GM19455 (cell line): Measurements from ENCODE around the gene HOXD1.

Source experiments
- ATAC-seq: cut with Tn5 transposase; IDR thresholded peaks from one replicate; pipeline ENCODE4 v1.9.1; 2021; ENCODE audit not compliant: unreplicated experiment

Gene HOXD1

GRCh38 chr2:176164611-176165369 lies 23.7 kb upstream of the HOXD1 start:
- no peak for ATAC-seq

DNA sequence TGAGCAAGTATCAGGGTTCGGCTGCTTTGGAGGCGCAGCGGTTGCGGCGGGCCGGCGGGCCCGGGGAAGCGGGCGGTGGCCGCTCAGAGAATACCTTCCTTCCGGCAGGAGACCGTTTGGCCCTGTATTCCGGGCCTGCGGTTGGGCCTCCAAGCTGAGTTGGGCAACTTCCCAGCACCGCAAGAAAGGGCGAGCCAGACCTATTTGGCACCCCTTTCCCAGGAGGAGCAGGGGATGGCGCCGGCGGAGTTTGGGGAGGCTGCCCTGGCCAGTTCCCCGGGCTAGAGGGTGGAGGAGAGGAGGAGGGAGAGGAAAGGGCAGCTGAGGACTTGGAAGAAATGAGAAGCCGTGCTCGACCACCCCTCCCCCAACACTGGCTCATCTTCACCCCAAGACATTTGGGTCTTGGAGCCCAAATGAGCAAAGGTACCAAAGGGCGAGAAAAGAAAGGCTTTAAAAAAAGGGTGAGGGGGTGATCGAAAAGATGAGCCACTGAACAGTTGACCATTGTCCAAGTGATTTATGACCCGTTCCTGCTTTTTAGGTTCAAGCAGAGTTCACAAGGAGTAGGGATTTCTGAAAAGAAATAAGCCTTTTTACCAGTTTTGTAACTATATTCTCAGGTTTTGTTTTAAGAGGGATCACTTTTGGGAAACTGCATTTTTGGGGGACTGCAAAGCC lies 23.0 kb upstream of the HOXD1 start:
- no peak for ATAC-seq

DNA sequence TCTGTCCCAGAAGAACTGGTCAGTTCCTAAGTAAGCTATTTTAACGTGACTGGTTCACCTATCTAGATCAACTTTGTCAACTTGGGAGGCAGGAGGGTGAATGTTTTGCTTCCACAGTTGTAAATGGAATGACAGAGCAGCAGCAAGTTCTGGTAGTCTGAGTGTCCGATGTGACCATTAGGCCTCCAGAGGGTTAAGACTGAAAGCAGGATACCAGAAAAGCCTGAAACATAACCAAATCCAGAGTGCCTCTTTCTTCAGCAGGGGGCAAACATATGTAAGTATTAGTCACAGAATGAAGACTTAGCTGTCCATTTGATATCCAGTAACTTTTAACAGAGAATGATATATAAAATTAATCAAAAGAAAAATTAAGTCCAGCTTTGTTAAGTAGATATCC lies 22.2 kb upstream of the HOXD1 start:
- no peak for ATAC-seq

- no peak for ATAC-seq
Observed at GRCh38 chr2:176167398-176167797, 21.1 kb upstream of the HOXD1 start.

DNA sequence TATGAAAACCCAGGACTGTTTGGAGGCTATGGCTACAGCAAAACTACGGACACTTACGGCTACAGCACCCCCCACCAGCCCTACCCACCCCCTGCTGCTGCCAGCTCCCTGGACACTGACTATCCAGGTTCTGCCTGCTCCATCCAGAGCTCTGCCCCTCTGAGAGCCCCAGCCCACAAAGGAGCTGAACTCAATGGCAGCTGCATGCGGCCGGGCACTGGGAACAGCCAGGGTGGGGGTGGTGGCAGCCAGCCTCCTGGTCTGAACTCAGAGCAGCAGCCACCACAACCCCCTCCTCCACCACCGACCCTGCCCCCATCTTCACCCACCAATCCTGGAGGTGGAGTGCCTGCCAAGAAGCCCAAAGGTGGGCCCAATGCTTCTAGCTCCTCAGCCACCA lies 19.3 kb upstream of the HOXD1 start:
- ATAC-seq = no peak

GRCh38 chr2:176169711-176170110 lies 18.8 kb upstream of the HOXD1 start:
- ATAC-seq = no peak

- no peak for ATAC-seq
Observed at GRCh38 chr2:176170602-176171305, 17.7 kb upstream of the HOXD1 start.

DNA sequence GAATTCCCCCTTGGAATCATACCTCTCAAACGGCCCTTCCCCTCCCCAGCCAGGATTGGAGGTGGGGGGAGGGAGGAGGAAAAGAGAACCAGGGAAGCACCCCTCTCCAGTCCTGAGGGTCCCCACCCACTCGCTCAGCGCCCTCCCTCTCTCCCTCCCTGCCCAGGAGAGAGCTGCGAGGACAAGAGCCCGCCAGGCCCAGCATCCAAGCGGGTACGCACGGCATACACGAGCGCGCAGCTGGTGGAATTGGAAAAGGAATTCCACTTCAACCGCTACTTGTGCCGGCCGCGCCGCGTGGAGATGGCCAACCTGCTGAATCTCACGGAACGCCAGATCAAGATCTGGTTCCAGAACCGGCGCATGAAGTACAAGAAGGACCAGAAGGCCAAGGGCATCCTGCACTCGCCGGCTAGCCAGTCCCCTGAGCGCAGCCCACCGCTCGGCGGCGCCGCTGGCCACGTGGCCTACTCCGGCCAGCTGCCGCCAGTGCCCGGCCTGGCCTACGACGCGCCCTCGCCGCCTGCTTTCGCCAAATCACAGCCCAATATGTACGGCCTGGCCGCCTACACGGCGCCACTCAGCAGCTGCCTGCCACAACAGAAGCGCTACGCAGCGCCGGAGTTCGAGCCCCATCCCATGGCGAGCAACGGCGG lies 17.0 kb upstream of the HOXD1 start:
- ATAC-seq = no peak

DNA sequence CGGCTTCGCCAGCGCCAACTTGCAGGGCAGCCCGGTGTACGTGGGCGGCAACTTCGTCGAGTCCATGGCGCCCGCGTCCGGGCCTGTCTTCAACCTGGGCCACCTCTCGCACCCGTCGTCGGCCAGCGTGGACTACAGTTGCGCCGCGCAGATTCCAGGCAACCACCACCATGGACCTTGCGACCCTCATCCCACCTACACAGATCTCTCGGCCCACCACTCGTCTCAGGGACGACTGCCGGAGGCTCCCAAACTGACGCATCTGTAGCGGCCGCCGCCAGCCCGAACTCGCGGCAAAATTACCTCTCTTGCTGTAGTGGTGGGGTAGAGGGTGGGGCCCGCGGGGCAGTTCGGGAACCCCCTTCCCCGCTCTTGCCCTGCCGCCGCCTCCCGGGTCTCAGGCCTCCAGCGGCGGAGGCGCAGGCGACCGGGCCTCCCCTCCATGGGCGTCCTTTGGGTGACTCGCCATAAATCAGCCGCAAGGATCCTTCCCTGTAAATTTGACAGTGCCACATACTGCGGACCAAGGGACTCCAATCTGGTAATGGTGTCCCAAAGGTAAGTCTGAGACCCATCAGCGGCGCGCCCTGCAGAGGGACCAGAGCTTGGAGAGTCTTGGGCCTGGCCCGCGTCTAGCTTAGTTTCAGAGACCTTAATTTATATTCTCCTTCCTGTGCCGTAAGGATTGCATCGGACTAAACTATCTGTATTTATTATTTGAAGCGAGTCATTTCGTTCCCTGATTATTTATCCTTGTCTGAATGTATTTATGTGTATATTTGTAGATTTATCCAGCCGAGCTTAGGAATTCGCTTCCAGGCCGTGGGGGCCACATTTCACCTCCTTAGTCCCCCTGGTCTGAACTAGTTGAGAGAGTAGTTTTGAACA lies 16.2 kb upstream of the HOXD1 start:
- no peak for ATAC-seq

GRCh38 chr2:176172895-176173566 lies 15.4 kb upstream of the HOXD1 start:
- no peak for ATAC-seq

GRCh38 chr2:176173567-176174381 lies 14.7 kb upstream of the HOXD1 start:
- no peak for ATAC-seq

DNA sequence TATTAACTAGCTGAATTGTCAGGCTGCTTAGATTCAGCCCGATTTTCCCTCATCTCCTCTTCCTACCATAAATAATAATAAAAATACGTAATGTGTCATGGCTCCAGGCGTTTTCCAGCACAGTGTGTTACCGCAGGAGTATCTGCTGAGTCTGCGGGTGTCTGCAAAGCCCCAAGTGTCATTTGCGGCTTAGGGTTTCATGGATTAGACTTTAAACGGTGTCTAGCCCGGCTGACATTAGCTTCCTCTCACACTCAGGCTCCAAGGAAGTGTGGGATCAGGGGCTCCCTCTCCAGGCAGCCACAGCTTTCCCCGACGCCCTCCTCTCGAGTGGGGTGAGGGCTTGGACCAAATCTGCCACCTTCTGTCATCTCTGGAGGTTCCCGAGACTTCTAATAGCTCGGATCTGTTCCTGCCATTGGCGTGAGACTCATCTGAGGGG lies 14.1 kb upstream of the HOXD1 start:
- no peak for ATAC-seq

DNA sequence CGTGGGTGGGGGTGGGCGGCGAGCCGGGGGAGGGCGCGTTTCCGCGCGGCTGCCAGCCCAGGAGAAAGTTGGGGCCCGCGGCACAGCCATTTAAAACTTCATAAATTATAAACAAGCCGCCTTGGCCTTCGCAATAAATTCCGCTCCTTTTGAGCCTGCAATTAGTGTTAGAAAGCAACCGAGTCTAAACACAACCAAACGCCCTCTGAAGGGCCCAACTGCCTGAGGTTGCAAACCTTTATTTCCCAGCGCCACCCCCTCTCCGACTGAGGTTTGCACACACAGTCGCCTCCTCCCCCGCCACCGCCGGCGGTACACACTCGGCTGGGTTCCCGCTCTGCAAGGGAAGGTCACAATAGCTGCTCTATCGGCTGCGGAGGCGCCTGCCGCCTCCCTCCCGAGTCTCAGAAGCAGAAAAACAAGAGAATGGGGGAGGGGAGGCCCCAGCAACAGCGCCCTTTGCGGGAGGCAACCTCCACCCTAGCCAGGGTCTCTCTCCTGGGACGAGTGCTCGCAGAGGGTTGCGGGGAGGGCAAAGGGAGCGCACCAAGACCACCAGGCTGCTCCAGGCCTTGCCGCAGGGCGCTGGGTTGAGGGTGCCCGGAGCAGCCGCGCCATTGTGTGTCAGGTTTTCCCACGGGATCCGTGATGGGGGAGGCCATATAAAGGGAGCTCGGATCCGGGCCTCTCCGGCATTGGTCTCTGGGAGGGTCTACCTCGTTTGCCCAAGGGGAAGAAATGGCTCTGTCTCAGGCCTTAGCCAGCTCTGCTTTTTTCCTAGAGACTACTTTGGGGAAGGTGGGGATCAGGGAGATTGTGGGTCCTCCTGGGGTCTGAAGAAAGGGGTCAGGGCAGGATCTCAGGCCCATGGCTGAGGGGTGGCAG lies 13.4 kb upstream of the HOXD1 start:
- ATAC-seq = no peak

DNA sequence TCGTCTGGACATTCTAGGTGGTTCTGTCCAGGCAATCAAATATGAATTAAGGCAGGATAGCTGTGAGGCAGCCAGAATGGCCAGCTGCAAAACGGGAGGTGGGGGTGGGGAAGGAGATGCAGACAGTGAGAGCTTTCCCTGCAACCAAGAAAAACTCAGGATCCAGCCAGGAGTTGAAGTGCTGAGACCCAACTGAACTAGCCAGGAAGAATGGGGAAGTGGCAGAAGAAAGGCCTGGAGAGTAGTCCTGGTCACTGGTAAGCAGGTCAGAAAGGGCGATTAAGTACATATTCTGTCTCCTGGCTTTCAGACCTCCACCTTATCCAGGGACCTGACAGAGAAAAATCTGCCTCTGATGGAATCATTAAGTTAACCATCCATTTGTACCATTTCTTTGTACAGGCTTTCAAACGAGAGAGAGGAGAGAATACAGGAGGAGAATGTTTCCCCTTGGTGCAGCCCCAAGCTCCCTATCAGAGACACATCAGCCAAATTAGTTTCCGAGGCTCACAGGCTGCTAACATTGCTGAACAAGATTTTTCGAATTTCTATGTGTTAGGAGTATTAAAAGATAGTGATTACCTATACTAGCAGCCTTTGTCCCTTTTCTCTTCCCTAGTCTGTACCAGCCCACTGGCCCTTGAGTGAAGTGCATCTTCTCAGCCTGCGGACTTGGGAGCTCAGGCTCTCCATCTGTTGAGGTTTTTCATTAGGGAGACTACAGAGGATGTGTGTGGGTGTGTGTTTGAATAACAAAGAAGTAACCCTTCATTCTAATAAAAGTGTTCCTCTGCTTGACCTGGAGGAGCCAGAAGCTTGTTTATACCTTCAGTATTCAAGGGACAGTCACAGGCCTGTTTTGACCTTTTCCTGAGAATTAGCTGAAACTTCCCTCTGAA lies 12.5 kb upstream of the HOXD1 start:
- no peak for ATAC-seq

GRCh38 chr2:176177580-176178037 lies 10.9 kb upstream of the HOXD1 start:
- no peak for ATAC-seq

GRCh38 chr2:176178038-176178756 lies 10.3 kb upstream of the HOXD1 start:
- no peak for ATAC-seq
